H9 (cell line): ENCODE data around the gene OLFM1. TPM values are rescaled to one million over a fixed set of nuclear protein-coding genes. Genes with fewer than 3 reads are reported as not detected.

Source experiments
- DNase-seq: peaks from one replicate; pipeline ENCODE4 v3.0.0-alpha.2; 2017
- H2AFZ ChIP-seq: one replicate; pipeline ENCODE4 v1.6.1; 2013; ENCODE audit warnings: mild to moderate bottlenecking, low read length, control low read depth, moderate library complexity
- H2AK5ac ChIP-seq: 2 replicates; pipeline ENCODE4 v1.6.1; 2013; ENCODE audit warnings: low read length, control low read depth, mixed read lengths; ENCODE audit not compliant: insufficient read length
- H2BK120ac ChIP-seq: one replicate; pipeline ENCODE4 v1.6.1; 2013; ENCODE audit warnings: low read depth, mild to moderate bottlenecking, low read length, control low read depth, inconsistent platforms; ENCODE audit not compliant: poor library complexity, severe bottlenecking
- H2BK12ac ChIP-seq: 2 replicates; pipeline ENCODE4 v1.6.1; 2013; ENCODE audit warnings: low read length, control low read depth, mixed read lengths, low read depth; ENCODE audit not compliant: insufficient read length
- H2BK15ac ChIP-seq: 2 replicates; pipeline ENCODE4 v1.6.1; 2013; ENCODE audit warnings: low read depth, low read length, control low read depth
- H2BK20ac ChIP-seq: one replicate; pipeline ENCODE4 v1.6.1; 2013; ENCODE audit warnings: low read depth, mild to moderate bottlenecking, low read length, control low read depth, inconsistent platforms; ENCODE audit not compliant: poor library complexity, severe bottlenecking
- H2BK5ac ChIP-seq: 2 replicates; pipeline ENCODE4 v1.6.1; 2013; ENCODE audit warnings: low read length, control low read depth, mixed read lengths; ENCODE audit not compliant: insufficient read length
- H3K14ac ChIP-seq: 2 replicates; pipeline ENCODE4 v1.6.1; 2013; ENCODE audit warnings: low read length, control low read depth; ENCODE audit not compliant: insufficient read depth
- H3K18ac ChIP-seq: 2 replicates; pipeline ENCODE4 v1.6.1; 2013; ENCODE audit warnings: low read depth, mild to moderate bottlenecking, mixed read lengths, low read length, control low read depth; ENCODE audit not compliant: insufficient read length
- H3K23ac ChIP-seq: 2 replicates; pipeline ENCODE4 v1.6.1; 2013; ENCODE audit warnings: low read length, control low read depth, mixed read lengths, low read depth; ENCODE audit not compliant: insufficient read length
- H3K23me2 ChIP-seq: 2 replicates; pipeline ENCODE4 v1.6.1; 2013; ENCODE audit warnings: low read depth, mild to moderate bottlenecking, mixed read lengths, low read length, control low read depth; ENCODE audit not compliant: insufficient read length, poor library complexity, severe bottlenecking
- H3K27ac ChIP-seq: 2 replicates; pipeline ENCODE4 v1.5.1; 2013; ENCODE audit warnings: low read length, control low read depth, mixed read lengths, low read depth; ENCODE audit not compliant: insufficient read length
- H3K27me3 ChIP-seq: 2 replicates; pipeline ENCODE4 v1.6.1; 2013; ENCODE audit warnings: low read length, control low read depth, inconsistent platforms; ENCODE audit not compliant: insufficient read depth
- H3K4ac ChIP-seq: 2 replicates; pipeline ENCODE4 v1.6.1; 2013; ENCODE audit warnings: low read depth, mild to moderate bottlenecking, control low read depth, inconsistent platforms, low read length, moderate library complexity
- H3K4me1 ChIP-seq: 2 replicates; pipeline ENCODE4 v1.6.1; 2013; ENCODE audit warnings: low read length, control low read depth, inconsistent platforms; ENCODE audit not compliant: insufficient read depth
- H3K4me2 ChIP-seq: 2 replicates; pipeline ENCODE4 v1.6.1; 2013; ENCODE audit warnings: low read length, control low read depth, mixed read lengths; ENCODE audit not compliant: insufficient read length, insufficient read depth
- H3K56ac ChIP-seq: 2 replicates; pipeline ENCODE4 v1.6.1; 2013; ENCODE audit warnings: low read depth, mild to moderate bottlenecking, mixed read lengths, low read length, control low read depth; ENCODE audit not compliant: insufficient read length
- H3K79me1 ChIP-seq: 2 replicates; pipeline ENCODE4 v1.6.1; 2013; ENCODE audit warnings: low read depth, mild to moderate bottlenecking, moderate library complexity, low read length, control low read depth, inconsistent platforms; ENCODE audit not compliant: insufficient read depth, poor library complexity, severe bottlenecking
- H3K79me2 ChIP-seq: 2 replicates; pipeline ENCODE4 v1.6.1; 2013; ENCODE audit warnings: low read length, control low read depth, inconsistent platforms; ENCODE audit not compliant: insufficient read depth
- H3K9ac ChIP-seq: 2 replicates; pipeline ENCODE4 v1.6.1; 2013; ENCODE audit warnings: low read length, control low read depth, mixed read lengths; ENCODE audit not compliant: insufficient read length; ENCODE audit errors: extremely low read depth
- H3K9me3 ChIP-seq: one replicate; pipeline ENCODE4 v1.6.1; 2013; ENCODE audit warnings: low read depth, low read length, inconsistent platforms; ENCODE audit not compliant: control insufficient read depth
- H3T11ph ChIP-seq: one replicate; pipeline ENCODE4 v1.6.1; 2013; ENCODE audit warnings: mild to moderate bottlenecking, low read length, control low read depth, inconsistent platforms
- H4K20me1 ChIP-seq: one replicate; pipeline ENCODE4 v1.6.1; 2013; ENCODE audit not compliant: control insufficient read depth, insufficient read length, insufficient read depth
- H4K5ac ChIP-seq: 2 replicates; pipeline ENCODE4 v1.6.1; 2013; ENCODE audit warnings: low read depth, mild to moderate bottlenecking, mixed read lengths, low read length, control low read depth; ENCODE audit not compliant: insufficient read length
- H4K8ac ChIP-seq: replicated peaks from 2 replicates; pipeline ENCODE4 v1.6.1; 2013; ENCODE audit warnings: low read length, control low read depth, mixed read lengths, low read depth; ENCODE audit not compliant: insufficient read length
- H4K91ac ChIP-seq: 2 replicates; pipeline ENCODE4 v1.6.1; 2013; ENCODE audit warnings: low read depth, mild to moderate bottlenecking, moderate library complexity, mixed read lengths, low read length, control low read depth; ENCODE audit not compliant: insufficient read length
- H3K27ac Mint-ChIP-seq, 3 experiments: 2 replicates in 2 of 3; 3 replicates in 1 of 3; pipeline ENCODE4 v1.8.0; 2020 to 2021; ENCODE audit warnings: mixed read lengths in 3 of 3, mild to moderate bottlenecking in 1 of 3, moderate library complexity in 1 of 3
- H3K27me3 Mint-ChIP-seq: 2 replicates; pipeline ENCODE4 v1.8.0; 2021; ENCODE audit warnings: low read depth, mild to moderate bottlenecking, moderate library complexity, mixed read lengths
- H3K36me3 Mint-ChIP-seq, 3 experiments: 2 replicates in 2 of 3; 3 replicates in 1 of 3; pipeline ENCODE4 v1.8.0; 2020 to 2021; ENCODE audit warnings: low read depth in 3 of 3, mixed read lengths in 3 of 3; ENCODE audit not compliant: insufficient read depth in 1 of 3
- H3K4me1 Mint-ChIP-seq, 2 experiments: 2 replicates each; pipeline ENCODE4 v1.8.0; 2020; ENCODE audit warnings: mixed read lengths in 2 of 2
- H3K4me3 Mint-ChIP-seq, 2 experiments: 2 replicates in 1 of 2; 3 replicates in 1 of 2; pipeline ENCODE4 v1.8.0; 2020 to 2021; ENCODE audit warnings: mild to moderate bottlenecking in 2 of 2, mixed read lengths in 2 of 2, moderate library complexity in 1 of 2
- H3K9me3 Mint-ChIP-seq, 2 experiments: 2 replicates in 1 of 2; 3 replicates in 1 of 2; pipeline ENCODE4 v1.8.0; 2020; ENCODE audit warnings: mild to moderate bottlenecking in 2 of 2, mixed read lengths in 2 of 2, moderate library complexity in 1 of 2
- WGBS: extraction: QIAGEN DNeasy Blood & Tissue Kit; methylation state at CpG from one replicate; pipeline ENCODE4 v1.1.7; 2013; ENCODE audit warnings: missing lambda C conversion rate, low lambda C conversion rate, mixed read lengths; ENCODE audit not compliant: insufficient read length; ENCODE audit errors: extremely low coverage; 5-methylcytosine and 5-hydroxymethylcytosine counted together
- total RNA-seq: library from RNA; stranded (reverse); gene quantifications from 2 replicates; pipeline ENCODE4 v1.2.1, GENCODE V29; 2021
- TF ChIP-seq, protein P1 (sequence below): fragments of 200-600 bp; sonication (generic); conservative IDR thresholded peaks from 3 replicates; pipeline ENCODE4 v1.8.0; 2021; ENCODE audit warnings: antibody characterized with exemption, mild to moderate bottlenecking

Gene OLFM1
- total RNA-seq, 1 experiment from 2014 or later: 34.1 TPM

DNA sequence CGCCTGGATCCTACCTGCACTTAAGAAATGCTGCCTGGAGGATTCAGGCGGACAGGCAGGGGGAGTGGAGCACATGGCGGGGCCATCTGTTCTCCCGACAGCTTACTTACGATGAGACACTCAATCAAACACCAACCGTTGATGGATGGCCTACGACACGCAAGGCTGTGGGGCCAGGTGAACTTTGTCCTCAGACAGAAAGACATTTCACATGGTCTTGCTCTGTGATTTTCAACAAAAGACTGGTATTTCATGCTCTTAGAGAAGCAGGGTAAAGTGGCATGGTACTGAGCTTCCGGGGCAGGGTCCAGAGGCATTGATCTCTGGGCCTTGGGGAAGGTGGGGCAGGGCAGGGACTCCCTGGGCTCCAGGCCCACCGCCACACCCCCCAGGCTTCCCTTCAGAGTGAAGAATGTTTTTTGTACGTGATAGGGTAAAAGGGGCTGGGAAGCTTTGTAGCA lies 9.1 kb upstream of the OLFM1 start:
- H3K18ac ChIP-seq: no peak overlapping the region
- no peak overlapping the region for H2BK15ac ChIP-seq
- H3K27me3 ChIP-seq: no peaks in the 10 kb centered on the region; the same call in 1 of the 2 replicates
- H4K8ac ChIP-seq: no peak overlapping the region
- no peaks in the 10 kb centered on the region for H3K79me1 ChIP-seq
- no peak overlapping the region for H3K23ac ChIP-seq
- H4K91ac ChIP-seq: no peak overlapping the region
- Mint-ChIP-seq H3K27me3 (peaks cover 50% of the 10 kb centered on the region), H3K9me3 (peaks cover 0 to 2% of the 10 kb centered on the region in 2 experiments; a peak in 1 of 5 replicates), H3K4me3 (no peak overlapping the region), H3K36me3 (no peaks in the 10 kb centered on the region; a peak in 1 of 7 replicates), H3K4me1 (peaks cover 14 to 18% of the 10 kb centered on the region in 2 experiments), H3K27ac (no peak overlapping the region)
- H3K4me1 ChIP-seq: no peaks in the 10 kb centered on the region
- H3K9ac ChIP-seq: no peak overlapping the region
- H4K5ac ChIP-seq: no peak overlapping the region
- no peak overlapping the region for H2AK5ac ChIP-seq
- H3K4ac ChIP-seq: no peak overlapping the region
- H3K56ac ChIP-seq: no peak overlapping the region
- H2BK120ac ChIP-seq: no peak overlapping the region
- H3K14ac ChIP-seq: no peak overlapping the region
- H2BK12ac ChIP-seq: no peak overlapping the region
- no peak overlapping the region for H3K4me2 ChIP-seq
- no peak overlapping the region for H2AFZ ChIP-seq
- H3K79me2 ChIP-seq: no peaks in the 10 kb centered on the region
- no peak overlapping the region for H2BK5ac ChIP-seq
- H3K23me2 ChIP-seq: peaks cover 5% of the 10 kb centered on the region
- TF ChIP-seq, protein P1, sequence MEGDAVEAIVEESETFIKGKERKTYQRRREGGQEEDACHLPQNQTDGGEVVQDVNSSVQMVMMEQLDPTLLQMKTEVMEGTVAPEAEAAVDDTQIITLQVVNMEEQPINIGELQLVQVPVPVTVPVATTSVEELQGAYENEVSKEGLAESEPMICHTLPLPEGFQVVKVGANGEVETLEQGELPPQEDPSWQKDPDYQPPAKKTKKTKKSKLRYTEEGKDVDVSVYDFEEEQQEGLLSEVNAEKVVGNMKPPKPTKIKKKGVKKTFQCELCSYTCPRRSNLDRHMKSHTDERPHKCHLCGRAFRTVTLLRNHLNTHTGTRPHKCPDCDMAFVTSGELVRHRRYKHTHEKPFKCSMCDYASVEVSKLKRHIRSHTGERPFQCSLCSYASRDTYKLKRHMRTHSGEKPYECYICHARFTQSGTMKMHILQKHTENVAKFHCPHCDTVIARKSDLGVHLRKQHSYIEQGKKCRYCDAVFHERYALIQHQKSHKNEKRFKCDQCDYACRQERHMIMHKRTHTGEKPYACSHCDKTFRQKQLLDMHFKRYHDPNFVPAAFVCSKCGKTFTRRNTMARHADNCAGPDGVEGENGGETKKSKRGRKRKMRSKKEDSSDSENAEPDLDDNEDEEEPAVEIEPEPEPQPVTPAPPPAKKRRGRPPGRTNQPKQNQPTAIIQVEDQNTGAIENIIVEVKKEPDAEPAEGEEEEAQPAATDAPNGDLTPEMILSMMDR: no peak
- WGBS: no CpG with 5 or more reads among the region's 11 CpGs
- no peak overlapping the region for H3T11ph ChIP-seq
- no peaks in the 10 kb centered on the region for H3K9me3 ChIP-seq
- no peaks in the 10 kb centered on the region for H4K20me1 ChIP-seq
- no peak overlapping the region for H2BK20ac ChIP-seq
- no peak overlapping the region for H3K27ac ChIP-seq
- peak; percentile 7 for DNase-seq
